ENCODE data around the gene MYORG.

The MYORG gene

DNA sequence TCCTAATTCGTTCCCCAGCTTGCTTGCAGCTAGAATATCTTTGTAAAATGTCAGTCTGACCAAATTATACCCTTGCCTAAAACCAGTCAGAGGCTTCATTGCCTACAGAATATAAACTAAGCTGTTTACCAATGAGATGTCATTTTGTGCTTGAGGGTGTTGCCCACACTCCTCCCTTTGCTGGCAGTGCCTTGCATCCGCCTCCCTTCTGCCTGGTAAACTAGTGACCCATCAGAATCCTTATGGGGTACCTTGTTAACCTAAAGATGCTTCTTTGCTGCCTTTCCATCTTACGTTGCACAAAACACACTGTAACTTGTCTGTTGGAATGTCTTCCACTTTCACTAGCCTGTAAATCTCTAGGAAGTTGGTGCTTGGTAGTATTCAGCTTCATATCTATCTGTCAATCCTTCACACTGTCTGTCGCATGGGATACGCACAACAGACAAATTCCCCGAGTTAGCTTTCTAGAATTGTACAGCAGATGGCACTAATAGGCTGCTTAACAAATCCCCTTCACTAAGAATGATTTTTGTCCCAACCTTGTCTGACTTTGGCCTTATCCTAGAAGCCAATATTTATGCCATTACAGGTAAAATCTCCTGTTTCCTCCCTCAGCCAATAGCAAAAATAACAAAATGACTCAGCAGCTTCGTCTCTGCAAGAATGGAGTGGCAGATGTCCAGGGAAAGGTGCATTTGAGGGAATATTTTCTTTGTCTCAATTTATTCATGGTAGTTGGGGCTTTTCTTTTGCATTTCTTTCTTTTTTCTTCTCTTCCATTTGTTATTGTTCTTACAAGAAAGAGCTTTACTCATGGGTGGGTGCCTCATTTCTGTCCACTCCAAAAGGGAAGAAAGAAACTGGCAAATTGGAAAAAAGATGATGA, 44.4 kb downstream of the MYORG start:
- DNase-seq: peak; percentile 75

DNA sequence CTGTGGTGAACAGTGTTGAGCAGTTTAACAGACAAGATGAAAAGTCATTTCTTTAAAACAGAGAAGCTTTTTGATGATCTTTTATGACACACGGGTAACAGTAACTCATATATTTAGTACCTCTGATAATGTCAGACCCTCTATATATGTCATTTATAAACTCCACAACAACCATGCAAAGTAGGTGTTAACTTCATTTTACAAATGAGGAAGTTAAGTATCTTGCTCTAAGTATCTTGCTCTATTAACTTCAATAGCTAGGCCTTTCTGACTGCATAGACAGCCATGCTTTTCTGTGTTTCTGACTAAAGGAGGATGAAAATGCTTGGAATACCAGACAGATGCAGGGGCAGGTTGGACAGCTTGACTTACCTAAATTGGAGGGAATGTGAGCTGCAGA, 45.5 kb downstream of the MYORG start:
- DNase-seq: no peak

DNA sequence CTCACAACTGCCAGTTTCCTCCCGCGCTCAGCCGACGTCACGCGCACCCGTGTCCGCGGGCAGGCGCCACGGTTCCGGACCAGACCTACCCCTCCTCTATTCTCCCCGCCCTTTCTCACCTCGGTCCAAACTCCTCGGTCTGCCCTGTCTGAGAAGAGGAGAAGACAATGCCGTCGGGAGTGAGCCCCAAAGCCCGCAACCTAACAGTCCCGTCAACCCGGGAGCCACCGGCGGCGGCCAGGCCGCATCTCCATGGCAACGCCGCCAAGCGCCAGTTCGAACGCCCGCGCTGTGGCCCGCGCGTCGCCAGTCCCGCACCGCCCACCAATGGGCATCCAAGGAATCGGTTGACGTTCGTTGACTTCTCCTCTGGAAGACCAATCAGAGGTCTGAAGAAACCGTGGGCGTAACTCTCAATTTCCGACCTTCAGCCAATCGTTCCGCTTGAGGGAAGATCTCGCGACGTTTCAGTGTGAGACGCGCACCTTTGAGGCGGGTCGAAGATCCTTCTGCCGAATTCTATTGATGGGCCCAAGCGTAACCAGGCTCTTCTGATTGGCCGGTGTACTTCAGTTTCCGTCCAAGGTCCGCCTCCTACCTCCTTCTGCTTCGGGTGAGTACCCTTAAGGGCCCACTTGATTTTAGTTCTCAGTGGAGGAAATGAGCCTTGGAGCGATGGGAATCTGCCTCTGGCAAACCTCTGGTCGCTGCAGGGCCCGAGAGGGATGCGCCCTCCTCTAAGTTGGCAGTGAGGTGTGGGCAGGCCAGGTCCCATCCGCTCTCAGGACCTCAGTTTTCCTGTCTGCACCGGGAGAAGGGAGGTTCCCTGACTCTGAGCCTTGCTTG, 47.5 kb downstream of the MYORG start, which contains the start of the genes KIF24 and NUDT2:
KIF24 (minus strand) TSS at position 282 of the 846 bp plus-strand sequence. CDS start 17,922 bp downstream, outside the sequence.
NUDT2 (plus strand) TSS at position 583 of the 846 bp plus-strand sequence. CDS start 9,471 bp downstream, outside the sequence.
- DNase-seq: peak; percentile 99

DNA sequence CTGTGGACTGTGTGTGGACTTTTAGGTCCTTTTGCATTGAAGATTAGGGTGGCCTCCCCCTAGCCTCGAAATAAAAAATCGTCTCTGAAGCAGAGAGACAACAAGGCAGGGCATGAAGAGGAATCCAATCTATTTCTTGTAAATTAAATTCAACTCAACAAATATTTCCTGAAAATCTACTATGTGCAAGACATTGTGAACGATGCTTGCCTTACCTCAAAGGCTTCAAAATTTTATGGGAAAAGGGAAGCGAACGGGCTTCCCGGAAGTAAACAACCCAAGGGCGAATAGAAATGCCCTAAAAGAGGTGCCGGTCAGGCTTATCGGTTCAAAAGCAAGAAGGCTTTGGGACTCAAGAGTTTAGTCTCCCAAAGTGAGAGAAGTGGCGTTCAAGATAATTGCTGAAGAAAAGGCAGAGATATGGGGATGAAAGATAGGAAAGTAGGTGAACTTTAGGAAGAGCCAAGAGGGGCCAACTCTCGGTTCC, 48.2 kb downstream of the MYORG start:
- peak; percentile 71 for DNase-seq

DNA sequence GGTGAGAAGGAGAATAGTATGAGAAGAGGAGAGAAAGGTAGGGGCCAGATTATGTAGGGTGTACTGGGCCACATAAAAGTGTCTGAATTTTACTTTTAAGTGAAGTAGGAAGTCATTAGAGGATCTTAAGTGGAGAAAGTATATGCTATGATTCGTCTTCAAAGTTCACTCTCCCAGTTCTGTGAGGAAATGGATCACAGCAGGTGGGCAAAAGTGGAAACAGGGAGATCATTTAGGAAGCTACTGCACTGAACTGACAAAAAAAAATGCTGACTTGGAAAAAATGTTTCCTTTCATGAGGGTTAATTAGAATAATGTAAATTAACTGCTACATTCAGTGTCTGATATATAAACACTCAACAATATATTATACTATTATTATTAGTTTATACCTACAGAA, 50.0 kb downstream of the MYORG start:
- DNase-seq: no peak

DNA sequence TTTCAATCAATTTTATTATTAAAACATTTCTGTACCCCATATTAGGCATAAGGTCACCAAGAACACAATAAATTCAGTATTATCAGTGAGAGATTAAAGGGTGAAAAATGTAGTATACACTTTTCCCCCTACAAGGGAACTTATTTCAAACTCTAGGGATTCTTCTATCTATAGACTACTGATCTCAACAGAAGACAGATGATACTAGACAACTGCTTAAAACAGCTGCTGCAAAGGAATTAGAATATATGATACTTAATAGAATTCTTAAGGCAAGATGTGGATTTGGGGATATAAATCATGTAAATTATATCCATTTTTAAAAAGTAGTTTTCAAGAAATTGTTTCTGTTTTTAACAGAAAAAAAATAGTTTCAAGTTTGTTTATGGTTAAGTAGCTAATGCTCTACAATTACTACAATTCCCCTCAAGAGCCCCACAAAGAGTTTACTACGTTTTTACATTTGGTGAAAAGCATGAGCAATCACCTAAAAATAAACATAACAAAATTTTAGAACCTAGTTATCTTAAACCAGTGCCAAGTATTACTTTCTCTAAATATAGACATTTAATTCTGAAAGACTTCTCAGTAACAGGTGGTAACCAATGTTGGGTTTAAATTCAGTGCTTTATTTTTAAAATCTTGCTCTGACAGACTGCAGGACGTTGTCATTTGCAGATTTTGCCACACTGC, 53.7 kb downstream of the MYORG start:
- no peak for DNase-seq

DNA sequence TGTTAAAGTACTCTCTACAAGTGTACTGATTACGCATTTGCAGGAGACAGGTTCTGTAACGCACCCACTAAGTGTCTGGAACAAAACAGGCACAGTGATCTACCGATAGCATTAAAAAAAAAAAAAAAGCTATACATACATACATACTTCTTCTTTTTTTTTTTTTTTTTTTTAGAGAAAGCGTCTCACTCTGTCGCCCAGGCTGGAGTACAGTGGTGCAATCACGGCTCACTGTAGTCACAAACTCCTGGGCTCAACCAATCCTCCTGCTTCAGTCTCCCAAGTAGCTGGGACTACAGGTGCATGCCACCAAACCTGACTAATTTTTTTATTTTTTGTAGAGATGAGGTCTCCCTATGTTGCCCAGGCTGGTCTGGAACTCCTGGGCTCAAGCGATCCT, 55.2 kb downstream of the MYORG start:
- no peak for DNase-seq

DNA sequence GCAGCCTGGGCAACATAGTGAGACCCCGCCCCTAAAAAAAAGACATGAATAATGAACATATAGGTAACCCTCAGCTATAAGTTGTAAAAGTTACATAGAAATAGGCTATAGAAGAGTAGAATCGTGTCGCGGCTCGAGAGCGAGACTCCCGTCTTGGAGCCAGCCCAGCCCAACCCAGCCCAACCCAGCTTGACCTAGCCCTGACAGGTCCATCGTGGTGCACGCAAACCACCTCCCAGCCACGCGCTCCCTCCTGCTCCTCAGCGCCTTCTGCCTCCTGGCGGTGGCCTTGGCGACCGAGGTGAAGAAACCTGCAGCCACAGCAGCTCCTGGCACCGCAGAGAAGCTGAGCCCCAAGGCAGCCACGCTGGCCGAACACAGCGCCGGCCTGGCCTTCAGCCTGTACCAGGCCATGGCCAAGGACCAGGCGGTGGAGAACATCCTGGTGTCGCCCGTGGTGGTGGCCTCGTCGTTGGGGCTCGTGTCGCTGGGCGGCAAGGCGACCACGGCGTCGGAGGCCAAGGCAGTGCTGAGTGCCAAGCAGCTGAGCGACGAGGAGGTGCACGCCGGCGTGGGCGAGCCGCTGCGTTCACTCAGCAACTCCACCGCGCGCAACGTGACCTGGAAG, 58.4 kb downstream of the MYORG start:
- no peak for DNase-seq

DNA sequence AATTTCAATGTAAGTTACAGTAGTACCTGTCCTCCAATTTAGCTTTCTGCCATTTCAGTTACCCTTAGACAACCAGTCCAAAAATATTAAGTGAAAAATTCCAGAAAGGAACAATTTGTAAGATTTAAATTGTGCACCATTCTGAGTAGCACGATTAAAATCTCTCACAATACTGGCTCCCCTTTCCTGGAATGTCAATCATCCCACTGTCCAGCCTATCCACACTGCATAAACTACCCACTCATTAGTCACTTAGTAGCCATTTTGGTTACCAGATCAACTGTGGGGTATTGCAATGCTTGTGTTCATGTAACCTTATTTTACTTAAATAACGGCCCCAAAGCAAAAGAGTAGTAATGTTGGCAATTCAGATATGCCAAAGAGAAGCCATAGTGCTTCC, 59.3 kb downstream of the MYORG start:
- DNase-seq: no peak
